Measurements from ENCODE around the gene FGD6. TPM values are rescaled to one million over a fixed set of nuclear protein-coding genes. Genes with fewer than 3 reads are reported as not detected.

The FGD6 gene
- total RNA-seq, result 9.2 and 13.2 TPM in 2 replicates

DNA sequence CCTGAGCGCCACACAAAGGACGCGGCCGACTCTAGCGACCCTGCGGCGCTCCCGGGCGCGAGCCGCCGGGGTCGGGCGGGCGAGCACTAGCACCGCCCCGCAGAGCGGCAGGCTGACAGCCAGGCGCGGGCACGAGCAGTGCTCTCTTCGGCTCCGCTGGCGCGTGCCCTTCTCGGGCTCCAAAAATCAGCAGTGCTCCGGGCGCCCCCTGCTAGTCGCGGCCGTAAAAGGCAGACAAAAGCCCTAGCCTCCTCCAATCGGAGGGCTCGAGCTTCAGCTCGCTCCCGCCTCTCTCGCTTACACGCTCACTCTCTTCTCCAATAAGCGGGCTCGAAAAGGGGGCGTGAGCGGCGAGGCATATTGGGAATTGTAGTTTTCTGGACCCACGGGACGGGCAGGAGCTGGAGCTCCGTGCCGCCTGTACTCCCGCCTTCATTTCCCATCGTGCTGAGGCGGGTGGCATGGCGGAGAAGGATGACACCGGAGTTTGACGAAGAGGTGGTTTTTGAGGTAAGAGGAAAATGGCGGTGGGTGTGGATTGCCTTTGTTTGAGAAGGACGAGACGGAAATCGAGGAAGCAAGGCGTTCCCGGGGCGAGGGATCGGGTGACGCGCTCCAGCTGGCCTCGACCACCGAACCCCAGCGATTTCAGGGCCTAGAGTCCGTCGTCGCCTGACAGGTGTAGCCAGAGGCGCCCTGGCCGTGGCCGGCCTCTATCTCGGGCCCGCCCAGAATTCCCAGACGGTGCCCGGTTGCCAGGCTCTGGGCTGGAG, at the start of gene FGD6, which contains the start of gene VEZT:
FGD6 (minus strand) TSS at position 91 of the 773 bp plus-strand sequence. CDS start 227 bp downstream, outside the sequence.
VEZT (plus strand) TSS at position 431 of the 773 bp plus-strand sequence; CDS start at position 475, 44 bp downstream.

DNA sequence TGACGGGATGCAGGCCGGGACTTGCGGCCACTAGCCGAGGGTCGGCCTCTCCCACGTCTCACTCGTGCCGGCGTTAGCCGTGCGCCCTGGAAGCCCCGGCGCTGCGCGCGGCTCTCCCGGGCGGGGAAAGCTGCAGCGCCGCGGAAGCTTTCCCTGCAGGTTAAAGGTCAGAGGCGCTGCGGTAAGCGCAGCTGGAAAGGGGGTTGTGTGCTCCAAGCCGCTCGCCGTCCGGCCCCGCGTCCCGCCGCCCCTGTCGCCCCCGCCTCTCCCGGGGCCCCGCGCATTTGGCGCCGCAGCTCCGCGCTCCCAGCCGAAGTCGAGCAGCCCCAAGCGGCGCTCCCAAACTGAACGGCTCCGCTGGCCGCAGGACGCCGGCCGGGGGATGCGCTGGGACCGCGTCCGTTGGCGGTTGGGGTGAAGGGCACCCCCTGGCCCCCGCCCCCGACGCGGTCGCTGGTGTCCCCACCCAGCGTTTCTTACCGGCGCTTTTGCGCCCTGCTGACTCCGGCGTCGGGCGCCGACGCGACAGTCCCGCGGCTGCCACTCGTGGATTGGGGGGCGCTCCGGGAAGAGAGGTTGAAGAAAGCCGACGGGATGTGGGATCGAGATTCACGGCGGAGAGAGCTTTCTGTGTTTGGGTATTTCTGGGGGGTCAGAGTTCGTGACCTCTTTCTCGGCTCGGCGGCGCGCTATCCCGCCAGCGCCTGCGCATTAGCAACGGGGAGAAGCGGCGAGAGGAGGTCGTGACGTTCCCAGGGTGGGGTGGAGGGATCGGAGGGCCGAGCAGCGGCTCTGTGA, 144.2 kb downstream of the FGD6 start, which contains the start of gene NR2C1:
NR2C1 (minus strand) TSS at position 719 of the 798 bp plus-strand sequence. CDS start 6,234 bp downstream, outside the sequence.

Other genes with a start within 250 kb of the FGD6 start
- gene NDUFA12, start 213.8 kb downstream of the FGD6 start, total RNA-seq, result 145 and 236 TPM in 2 replicates
- gene NR2C1, start 143.8 kb downstream of the FGD6 start, total RNA-seq, result 16.1 and 21.2 TPM in 2 replicates
- gene VEZT, start 340 bp upstream of the FGD6 start, total RNA-seq, result 43.2 and 50.2 TPM in 2 replicates